Vagina (tissue), 2 donors: ENCODE measurements around the gene WDR62. TPM values are rescaled to one million over a fixed set of nuclear protein-coding genes. Genes with fewer than 3 reads are reported as not detected.

Source experiments
- DNase-seq, 2 donors: peaks; one replicate each; pipeline ENCODE4 v3.0.0-alpha.2; 2017; ENCODE audit errors: extremely low spot score in 2 of 2
- H3K27ac ChIP-seq: fragments of 200-600 bp; sonication (generic); one replicate; pipeline ENCODE4 v1.5.1; 2019
- H3K27me3 ChIP-seq: fragments of 200-600 bp; sonication (generic); one replicate; pipeline ENCODE4 v1.5.1; 2019
- H3K36me3 ChIP-seq, 2 donors: fragments of 200-600 bp; sonication (generic); one replicate each; pipeline ENCODE4 v1.5.1; 2017 to 2019
- H3K4me1 ChIP-seq: fragments of 200-600 bp; sonication (generic); one replicate; pipeline ENCODE4 v1.5.1; 2019
- H3K4me3 ChIP-seq, 2 donors: fragments of 200-600 bp; sonication (generic); 1 replicate in 1 of 2; 2 replicates in 1 of 2; pipeline ENCODE4 v1.5.1; 2016 to 2019
- H3K9me3 ChIP-seq: fragments of 200-600 bp; sonication (generic); one replicate; pipeline ENCODE4 v1.5.1; 2019
- CTCF ChIP-seq, 3 experiments: fragments of 450-650 bp in 2 of 3; fragments of 200-600 bp in 1 of 3; sonication (generic) in 1 of 3; IDR thresholded peaks; one replicate each; pipeline ENCODE4 v1.5.1; 2017 to 2019; ENCODE audit warnings: antibody characterized with exemption in 3 of 3, mild to moderate bottlenecking in 2 of 3, moderate library complexity in 2 of 3
- POLR2A ChIP-seq, 2 donors: fragments of 450-650 bp; IDR thresholded peaks; one replicate each; pipeline ENCODE4 v1.6.1; 2017; ENCODE audit warnings: antibody characterized with exemption in 2 of 2, mild to moderate bottlenecking in 2 of 2, moderate library complexity in 2 of 2
- POLR2AphosphoS5 ChIP-seq, 2 donors: sonication (generic); formaldehyde crosslinking; IDR thresholded peaks; one replicate each; pipeline ENCODE4 v1.9.0; 2017; ENCODE audit warnings: antibody characterized with exemption in 2 of 2, mild to moderate bottlenecking in 2 of 2, low read depth in 1 of 2; ENCODE audit not compliant: insufficient read depth in 1 of 2
- intact Hi-C: fragments of 100-400 bp; cut with DNase I; formaldehyde crosslinking; loops from one replicate; pipeline ENCODE4 v1.15.1; 2023
- total RNA-seq: library from RNA; depleted of rRNA; stranded (reverse); fragments of >200 nt; gene quantifications from one replicate; pipeline ENCODE4 v1.2.3, GENCODE V29; 2016

Gene WDR62
- total RNA-seq, 1 donor from 2014 or later = 2.5 TPM

- DNase-seq = peak in 1 of 2 donors; percentile 90
- Histone ChIP-seq H3K9me3 (no peaks in the 10 kb centered on the region), H3K4me1 (peaks cover 34% of the 10 kb centered on the region), H3K27ac (peak within 1 kb of the TSS; percentile 87), H3K4me3 (peak within 1 kb of the TSS; percentile 91 to 93), H3K36me3 (peaks cover 0 to 37% of the 10 kb centered on the region in 2 donors), H3K27me3 (no peaks in the 10 kb centered on the region)
- TF ChIP-seq POLR2A (IDR thresholded peaks at IDR 0.05) = peak in 1 of 2 donors; percentile 31
- no peak for TF ChIP-seq POLR2AphosphoS5 (IDR thresholded peaks at IDR 0.05; ENCODE audit: insufficient read depth in 1 of 2, low read depth in 1 of 2)
- no peak for TF ChIP-seq CTCF (IDR thresholded peaks at IDR 0.05)
- intact Hi-C loops = loop anchor here (10.0 kb wide), 1 partner anchor 61 kb away; the partner anchor contains the start of genes THAP8 and WDR62
Measured at GRCh38 chr19:36115453-36116343, 61.0 kb downstream of the WDR62 start, which contains the start of gene TBCB. Gene TBCB, plus strand, starts transcription at chr19:36115468. Its CDS starts 93 bp downstream, at chr19:36115561.

- Histone ChIP-seq H3K9me3 (no peaks in the 10 kb centered on the region), H3K27ac (peak overlapping the region; percentile 87), H3K27me3 (no peaks in the 10 kb centered on the region), H3K4me3 (peak overlapping the region; percentile 91 to 93), H3K4me1 (peaks cover 34% of the 10 kb centered on the region), H3K36me3 (peaks cover 0 to 37% of the 10 kb centered on the region in 2 donors)
- no peak for TF ChIP-seq CTCF (IDR thresholded peaks at IDR 0.05)
- no peak for TF ChIP-seq POLR2AphosphoS5 (IDR thresholded peaks at IDR 0.05; ENCODE audit: insufficient read depth in 1 of 2, low read depth in 1 of 2)
- TF ChIP-seq POLR2A (IDR thresholded peaks at IDR 0.05) = no peak
- intact Hi-C loops = loop anchor here (10.0 kb wide), 1 partner anchor 61 kb away; the partner anchor contains the start of genes THAP8 and WDR62
- no peak for DNase-seq
Measured at GRCh38 chr19:36116344-36116637, 61.6 kb downstream of the WDR62 start.

DNA sequence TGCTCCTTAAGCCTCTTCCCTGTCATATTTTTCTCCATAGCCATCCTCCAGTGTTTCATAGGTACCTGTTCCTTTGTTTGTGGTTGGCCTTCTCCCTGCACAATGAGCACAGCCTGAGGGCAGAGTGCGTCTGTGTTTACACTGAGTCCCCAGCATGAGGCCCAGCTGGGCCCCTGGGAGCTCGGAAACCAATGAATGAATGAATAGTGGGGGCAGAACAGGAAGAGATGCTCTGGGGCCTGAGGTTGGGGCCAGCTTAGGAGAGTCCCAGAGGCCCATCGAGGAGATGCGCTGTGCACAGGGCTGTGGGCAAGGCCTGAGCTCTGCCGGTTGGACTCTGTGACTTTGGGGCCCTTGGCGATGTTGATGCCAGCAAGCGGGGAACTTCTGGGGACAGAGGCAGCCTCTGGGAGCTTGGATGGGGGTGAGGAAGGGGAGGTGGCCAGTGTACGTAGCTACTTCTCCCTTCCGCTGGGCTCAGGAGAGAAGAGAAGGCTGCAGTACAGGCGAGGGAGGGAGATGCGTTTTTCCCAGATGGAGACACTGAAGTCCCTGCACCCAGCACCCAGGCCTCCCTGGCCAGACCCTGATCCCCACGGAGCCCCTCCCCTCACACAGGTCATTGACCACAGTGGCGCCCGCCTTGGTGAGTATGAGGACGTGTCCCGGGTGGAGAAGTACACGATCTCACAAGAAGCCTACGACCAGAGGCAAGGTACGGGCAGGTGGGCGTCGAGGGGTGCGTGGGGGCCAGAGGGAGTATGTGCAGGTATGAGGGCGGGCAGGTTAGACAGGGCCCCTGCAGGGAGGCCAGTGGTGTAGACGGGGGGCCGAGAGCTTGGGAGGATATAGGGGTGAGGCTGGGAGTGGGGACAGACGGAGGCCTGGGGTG lies 65.6 kb downstream of the WDR62 start:
- peaks cover 0 to 51% of the 10 kb centered on the region in 2 donors for H3K36me3 ChIP-seq
- DNase-seq = no peak
- H3K4me1 ChIP-seq = peaks cover 23% of the 10 kb centered on the region
- H3K27me3 ChIP-seq = no peaks in the 10 kb centered on the region
- no peak overlapping the region for H3K27ac ChIP-seq
- H3K9me3 ChIP-seq = no peaks in the 10 kb centered on the region
- intact Hi-C loops = no loop called here
- TF ChIP-seq POLR2AphosphoS5 (IDR thresholded peaks at IDR 0.05; ENCODE audit: insufficient read depth in 1 of 2, low read depth in 1 of 2) = no peak
- TF ChIP-seq POLR2A (IDR thresholded peaks at IDR 0.05) = no peak
- TF ChIP-seq CTCF (IDR thresholded peaks at IDR 0.05) = no peak
- no peak overlapping the region for H3K4me3 ChIP-seq

DNA sequence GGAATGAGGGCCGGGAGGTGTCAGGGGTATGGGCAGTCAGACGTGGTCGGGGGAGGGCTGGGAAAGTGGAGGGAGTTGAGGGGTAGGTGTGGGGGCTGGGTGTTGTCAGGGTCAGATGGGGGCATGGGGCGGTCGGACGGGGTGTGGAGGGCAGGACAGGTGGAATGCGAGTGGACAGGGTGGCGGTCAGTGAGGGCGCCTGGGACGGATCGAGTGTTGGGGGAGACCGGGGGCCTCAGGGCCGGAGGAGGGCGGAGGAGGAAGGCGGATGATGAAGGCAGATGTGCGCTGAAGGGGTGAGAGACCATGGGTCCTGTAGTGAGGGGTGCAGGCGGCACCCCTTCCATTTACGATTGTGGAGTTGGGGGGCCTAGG lies 66.3 kb downstream of the WDR62 start:
- no peak for TF ChIP-seq POLR2AphosphoS5 (IDR thresholded peaks at IDR 0.05; ENCODE audit: insufficient read depth in 1 of 2, low read depth in 1 of 2)
- TF ChIP-seq POLR2A (IDR thresholded peaks at IDR 0.05) = no peak
- no peak for TF ChIP-seq CTCF (IDR thresholded peaks at IDR 0.05)
- intact Hi-C loops = no loop called here
- H3K27me3 ChIP-seq = no peaks in the 10 kb centered on the region
- peaks cover 0 to 58% of the 10 kb centered on the region in 2 donors for H3K36me3 ChIP-seq
- H3K4me1 ChIP-seq = peaks cover 20% of the 10 kb centered on the region
- no peak overlapping the region for H3K4me3 ChIP-seq
- no peaks in the 10 kb centered on the region for H3K9me3 ChIP-seq
- no peak for DNase-seq
- no peak overlapping the region for H3K27ac ChIP-seq
